Esophagus muscularis mucosa (tissue), 4 donors: ENCODE measurements around the gene ARHGEF6. TPM values are rescaled to one million over a fixed set of nuclear protein-coding genes. Genes with fewer than 3 reads are reported as not detected.

Experiments
- DNase-seq: peaks from one replicate; pipeline ENCODE4 v3.0.0-alpha.2; 2017; ENCODE audit errors: extremely low spot score
- H3K27ac ChIP-seq, 4 donors: fragments of 200-600 bp; sonication (generic); replicated peaks in 1 of 4; 1 replicate in 3 of 4; 2 replicates in 1 of 4; pipeline ENCODE4 v1.5.1; 2016 to 2019; ENCODE audit warnings: mild to moderate bottlenecking in 1 of 4
- H3K27me3 ChIP-seq, 4 donors: fragments of 200-600 bp; sonication (generic); one replicate each; pipeline versions ENCODE4 v1.5.1 to v1.6.0; 2016 to 2019
- H3K36me3 ChIP-seq, 4 donors: fragments of 200-600 bp; sonication (generic); one replicate each; pipeline ENCODE4 v1.5.1; 2016 to 2019
- H3K4me1 ChIP-seq, 4 donors: fragments of 200-600 bp; sonication (generic); one replicate each; pipeline ENCODE4 v1.5.1; 2016 to 2019
- H3K4me3 ChIP-seq, 4 donors: fragments of 200-600 bp; sonication (generic); 1 replicate in 2 of 4; 2 replicates in 2 of 4; pipeline ENCODE4 v1.5.1; 2016 to 2019; ENCODE audit warnings: mild to moderate bottlenecking in 4 of 4, moderate library complexity in 1 of 4
- H3K9me3 ChIP-seq, 4 donors: fragments of 200-600 bp; sonication (generic); 1 replicate in 3 of 4; 2 replicates in 1 of 4; pipeline ENCODE4 v1.5.1; 2016 to 2019
- EP300 ChIP-seq: sonication (generic); formaldehyde crosslinking; IDR thresholded peaks from one replicate; pipeline ENCODE4 v1.6.1; 2017; ENCODE audit warnings: antibody characterized with exemption
- POLR2A ChIP-seq: fragments of 450-650 bp; IDR thresholded peaks from one replicate; pipeline ENCODE4 v1.6.1; 2017; ENCODE audit warnings: antibody characterized with exemption, moderate library complexity, mild to moderate bottlenecking, low read depth
- POLR2AphosphoS5 ChIP-seq, 2 donors: sonication (generic); formaldehyde crosslinking; IDR thresholded peaks; one replicate each; pipeline ENCODE4 v1.6.1; 2017; ENCODE audit warnings: antibody characterized with exemption in 2 of 2
- WGBS: methylation state at CpG from one replicate; pipeline ENCODE4 v1.1.5; 2018; 5-methylcytosine and 5-hydroxymethylcytosine counted together
- intact Hi-C: fragments of 100-400 bp; cut with DNase I; formaldehyde crosslinking; loops from one replicate; pipeline ENCODE4 v1.15.1; 2023
- total RNA-seq, 4 donors: library from RNA; depleted of rRNA; stranded (reverse); fragments of >200 nt; gene quantifications; one replicate each; pipeline versions ENCODE4 v1.1.0 to v1.2.1, GENCODE V29; 2016
- TF ChIP-seq, protein P1 (sequence below), 3 experiments: fragments of 200-600 bp in 2 of 3; fragments of 450-650 bp in 1 of 3; sonication (generic) in 2 of 3; IDR thresholded peaks; one replicate each; pipeline ENCODE4 v1.5.1; 2017 to 2019; ENCODE audit warnings: antibody characterized with exemption in 3 of 3, mild to moderate bottlenecking in 2 of 3, moderate library complexity in 1 of 3

The ARHGEF6 gene
- total RNA-seq, 4 donors from 2014 or later = 13.4 to 16.4 (median 15.0) TPM

DNA sequence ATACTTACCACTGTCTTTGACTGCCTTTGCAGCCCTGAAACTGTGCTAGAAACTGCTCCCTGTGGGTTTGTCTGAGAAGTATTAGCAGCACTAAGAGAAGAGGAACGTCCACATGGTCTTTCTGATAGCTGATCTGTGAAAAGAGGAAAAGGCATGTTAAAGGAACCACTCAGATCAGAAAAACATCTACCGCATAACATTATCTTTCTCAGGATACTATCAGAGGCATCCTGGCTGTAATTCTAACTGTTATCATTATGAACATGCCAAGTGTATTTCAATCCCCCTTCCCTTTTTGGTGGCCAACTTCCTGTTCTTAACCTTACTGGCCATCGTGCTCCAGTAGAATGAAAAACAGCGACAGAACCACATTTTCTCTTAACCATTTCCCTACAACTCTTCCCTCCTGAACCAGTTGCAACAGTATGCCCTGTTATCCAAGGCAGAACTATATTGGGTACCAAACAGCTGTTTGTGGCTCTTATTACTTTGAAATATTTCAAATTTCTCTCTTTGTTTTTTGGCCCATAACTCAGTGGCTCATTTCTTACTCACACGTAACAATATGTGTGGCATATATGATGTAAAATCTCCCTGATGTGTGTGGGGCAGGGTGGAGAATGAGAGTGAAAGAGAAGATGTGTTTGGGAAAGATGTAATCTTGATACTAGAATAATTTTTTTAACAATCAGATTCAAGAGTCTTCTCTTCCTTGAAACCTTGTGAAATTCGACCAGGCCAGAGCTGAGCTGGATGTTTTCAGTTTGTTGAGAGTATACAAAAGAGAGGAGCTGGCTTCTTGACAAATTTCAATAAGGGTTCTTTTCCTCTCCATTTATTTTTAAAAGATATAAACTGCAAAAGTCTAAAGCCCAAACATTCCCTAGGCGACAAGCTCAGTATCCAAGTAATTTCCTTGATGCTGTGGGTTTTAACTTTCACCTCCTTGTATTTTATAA lies 35.2 kb downstream of the ARHGEF6 start:
- TF ChIP-seq, protein P1, sequence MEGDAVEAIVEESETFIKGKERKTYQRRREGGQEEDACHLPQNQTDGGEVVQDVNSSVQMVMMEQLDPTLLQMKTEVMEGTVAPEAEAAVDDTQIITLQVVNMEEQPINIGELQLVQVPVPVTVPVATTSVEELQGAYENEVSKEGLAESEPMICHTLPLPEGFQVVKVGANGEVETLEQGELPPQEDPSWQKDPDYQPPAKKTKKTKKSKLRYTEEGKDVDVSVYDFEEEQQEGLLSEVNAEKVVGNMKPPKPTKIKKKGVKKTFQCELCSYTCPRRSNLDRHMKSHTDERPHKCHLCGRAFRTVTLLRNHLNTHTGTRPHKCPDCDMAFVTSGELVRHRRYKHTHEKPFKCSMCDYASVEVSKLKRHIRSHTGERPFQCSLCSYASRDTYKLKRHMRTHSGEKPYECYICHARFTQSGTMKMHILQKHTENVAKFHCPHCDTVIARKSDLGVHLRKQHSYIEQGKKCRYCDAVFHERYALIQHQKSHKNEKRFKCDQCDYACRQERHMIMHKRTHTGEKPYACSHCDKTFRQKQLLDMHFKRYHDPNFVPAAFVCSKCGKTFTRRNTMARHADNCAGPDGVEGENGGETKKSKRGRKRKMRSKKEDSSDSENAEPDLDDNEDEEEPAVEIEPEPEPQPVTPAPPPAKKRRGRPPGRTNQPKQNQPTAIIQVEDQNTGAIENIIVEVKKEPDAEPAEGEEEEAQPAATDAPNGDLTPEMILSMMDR (IDR thresholded peaks at IDR 0.05) = no peak
- no peak for TF ChIP-seq POLR2AphosphoS5 (IDR thresholded peaks at IDR 0.05)
- TF ChIP-seq EP300 = no peak
- TF ChIP-seq POLR2A = no peak
- intact Hi-C loops = no loop called here
- peak overlapping the region in 3 of 4 donors; percentile 12 to 55 (median 23) for H3K27ac ChIP-seq

GRCh38 chrX:136742721-136743379 lies 37.9 kb downstream of the ARHGEF6 start:
- intact Hi-C loops = no loop called here
- Histone ChIP-seq H3K9me3 (no peaks in the 10 kb centered on the region), H3K4me3 (no peak overlapping the region), H3K4me1 (peaks cover 6 to 22% (median 17%) of the 10 kb centered on the region in 4 donors), H3K36me3 (peaks cover 0 to 22% (median 3%) of the 10 kb centered on the region in 4 donors), H3K27ac (no peak overlapping the region), H3K27me3 (no peaks in the 10 kb centered on the region)
- 77% methylated on average over 7 of the region's 7 CpGs for WGBS
- no peak for DNase-seq
- TF ChIP-seq POLR2A (no peak), POLR2AphosphoS5 (IDR thresholded peaks at IDR 0.05) (no peak), EP300 (no peak)
- TF ChIP-seq, protein P1 (IDR thresholded peaks at IDR 0.05) = no peak

More for the DNA sequence above, 35.2 kb downstream of the ARHGEF6 start:
- DNase-seq = no peak
- no peaks in the 10 kb centered on the region for H3K27me3 ChIP-seq
- H3K9me3 ChIP-seq = no peaks in the 10 kb centered on the region
- peaks cover 6 to 22% (median 17%) of the 10 kb centered on the region in 4 donors for H3K4me1 ChIP-seq
- no peak overlapping the region for H3K4me3 ChIP-seq
- peaks cover 0 to 22% (median 3%) of the 10 kb centered on the region in 4 donors for H3K36me3 ChIP-seq
- 41% methylated on average over 7 of the region's 7 CpGs for WGBS

- no peaks in the 10 kb centered on the region for H3K9me3 ChIP-seq
- peaks cover 0 to 5% (median 0%) of the 10 kb centered on the region in 4 donors for H3K4me1 ChIP-seq
- no peak for DNase-seq
- H3K36me3 ChIP-seq = peaks cover 0 to 10% (median 5%) of the 10 kb centered on the region in 4 donors
- no peak for TF ChIP-seq POLR2AphosphoS5 (IDR thresholded peaks at IDR 0.05)
- no peak for TF ChIP-seq EP300
- no peak for TF ChIP-seq POLR2A
- TF ChIP-seq, protein P1 (IDR thresholded peaks at IDR 0.05) = no peak
- H3K4me3 ChIP-seq = no peak overlapping the region
- no peak overlapping the region for H3K27ac ChIP-seq
- WGBS = 78% methylated on average over 4 of the region's 4 CpGs
- intact Hi-C loops = no loop called here
- H3K27me3 ChIP-seq = no peaks in the 10 kb centered on the region
Observed at GRCh38 chrX:136738049-136738729, 42.5 kb downstream of the ARHGEF6 start.

DNA sequence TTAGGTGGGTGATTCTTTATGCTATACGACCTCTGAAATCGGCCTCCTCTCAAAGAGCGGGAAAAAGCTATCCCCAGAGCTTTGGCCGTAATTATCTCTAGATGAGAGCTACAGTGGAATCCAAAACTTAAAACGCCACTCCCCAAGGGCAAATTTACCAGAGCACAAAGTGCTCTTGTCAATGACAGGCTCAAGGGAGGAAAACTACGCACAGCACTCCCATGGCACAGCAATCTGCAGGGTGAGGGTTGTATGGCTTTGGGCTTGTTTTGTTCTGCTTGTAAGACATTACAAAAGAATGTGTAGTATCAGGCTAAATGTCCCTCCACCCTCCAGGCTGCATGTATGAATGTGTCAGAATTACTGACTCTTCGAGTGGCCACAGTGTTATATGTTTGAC lies 44.0 kb downstream of the ARHGEF6 start:
- intact Hi-C loops = no loop called here
- Histone ChIP-seq H3K27me3 (no peaks in the 10 kb centered on the region), H3K4me3 (no peak overlapping the region), H3K27ac (no peak overlapping the region), H3K4me1 (peaks cover 0 to 9% (median 0%) of the 10 kb centered on the region in 4 donors), H3K9me3 (no peaks in the 10 kb centered on the region), H3K36me3 (peaks cover 0 to 7% (median 0%) of the 10 kb centered on the region in 4 donors)
- no peak for TF ChIP-seq POLR2AphosphoS5 (IDR thresholded peaks at IDR 0.05)
- TF ChIP-seq EP300 = no peak
- TF ChIP-seq, protein P1 (IDR thresholded peaks at IDR 0.05) = no peak
- no peak for TF ChIP-seq POLR2A
- WGBS = 73% methylated on average over 7 of the region's 7 CpGs
- DNase-seq = no peak
